MM.1S (cell line): Measurements from ENCODE around the gene BRIP1.

Experiments
- DNase-seq: peaks from one replicate; pipeline ENCODE4 v3.0.0-alpha.2; 2015
- H2AFZ ChIP-seq: fragments of 300-600 bp; sonication (generic); 2 replicates; pipeline ENCODE4 v1.6.0; 2016; ENCODE audit warnings: antibody characterized with exemption, low read length
- H3F3A ChIP-seq: fragments of 300-600 bp; sonication (generic); 2 replicates; pipeline ENCODE4 v1.6.1; 2016; ENCODE audit warnings: mild to moderate bottlenecking, antibody characterized with exemption, low read length, moderate library complexity, mixed read lengths; ENCODE audit not compliant: insufficient read depth
- H3K27ac ChIP-seq: fragments of 300-600 bp; sonication (generic); 2 replicates; pipeline ENCODE4 v1.5.1; 2016; ENCODE audit warnings: mild to moderate bottlenecking, low read length
- H3K27me3 ChIP-seq: fragments of 300-600 bp; sonication (generic); replicated peaks from 2 replicates; pipeline ENCODE4 v1.6.0; 2016; ENCODE audit warnings: low read length; ENCODE audit not compliant: insufficient read depth
- H3K36me3 ChIP-seq: fragments of 300-600 bp; sonication (generic); replicated peaks from 2 replicates; pipeline ENCODE4 v1.6.1; 2016; ENCODE audit warnings: mild to moderate bottlenecking, low read length, mixed read lengths; ENCODE audit not compliant: insufficient read depth
- H3K4me1 ChIP-seq: fragments of 300-600 bp; sonication (generic); 2 replicates; pipeline ENCODE4 v1.6.1; 2016; ENCODE audit warnings: low read length, mixed read lengths
- H3K4me2 ChIP-seq: fragments of 300-600 bp; sonication (generic); 2 replicates; pipeline ENCODE4 v1.6.0; 2016; ENCODE audit warnings: low read depth, low read length
- H3K4me3 ChIP-seq: fragments of 300-600 bp; sonication (generic); 2 replicates; pipeline ENCODE4 v1.5.1; 2016; ENCODE audit warnings: low read length, mixed read lengths
- H3K79me2 ChIP-seq: fragments of 300-600 bp; sonication (generic); 2 replicates; pipeline ENCODE4 v1.6.1; 2016; ENCODE audit warnings: mixed run types, low read length, mixed read lengths
- H3K9ac ChIP-seq: fragments of 300-600 bp; sonication (generic); 2 replicates; pipeline ENCODE4 v1.6.1; 2016; ENCODE audit warnings: low read length, mixed read lengths
- H3K9me2 ChIP-seq: fragments of 300-600 bp; sonication (generic); replicated peaks from 2 replicates; pipeline ENCODE4 v1.6.1; 2016; ENCODE audit warnings: mild to moderate bottlenecking, low read length, mixed read lengths; ENCODE audit not compliant: insufficient read depth
- H3K9me3 ChIP-seq: fragments of 300-600 bp; sonication (generic); replicated peaks from 2 replicates; pipeline ENCODE4 v1.6.1; 2016; ENCODE audit warnings: mild to moderate bottlenecking, low read length, mixed read lengths; ENCODE audit not compliant: insufficient read depth
- H4K20me1 ChIP-seq: fragments of 300-600 bp; sonication (generic); 2 replicates; pipeline ENCODE4 v1.6.1; 2016; ENCODE audit warnings: mild to moderate bottlenecking, low read length, moderate library complexity, mixed read lengths; ENCODE audit not compliant: insufficient read depth
- EZH2 ChIP-seq: fragments of 300-600 bp; sonication (generic); optimal IDR thresholded peaks from 2 replicates; pipeline ENCODE3; 2017; ENCODE audit warnings: low read depth, mild to moderate bottlenecking, antibody characterized with exemption, low read length, mixed read lengths
- EZH2phosphoT487 ChIP-seq: fragments of 300-600 bp; sonication (generic); IDR thresholded peaks from 2 replicates; pipeline ENCODE4 v1.6.1; 2018; ENCODE audit warnings: antibody characterized with exemption, low read length
- TF ChIP-seq, protein P1 (sequence below): fragments of 300-600 bp; sonication (generic); IDR thresholded peaks from 2 replicates; pipeline ENCODE4 v1.5.1; 2016; ENCODE audit warnings: antibody characterized with exemption, low read length, mixed read lengths

The BRIP1 gene

DNA sequence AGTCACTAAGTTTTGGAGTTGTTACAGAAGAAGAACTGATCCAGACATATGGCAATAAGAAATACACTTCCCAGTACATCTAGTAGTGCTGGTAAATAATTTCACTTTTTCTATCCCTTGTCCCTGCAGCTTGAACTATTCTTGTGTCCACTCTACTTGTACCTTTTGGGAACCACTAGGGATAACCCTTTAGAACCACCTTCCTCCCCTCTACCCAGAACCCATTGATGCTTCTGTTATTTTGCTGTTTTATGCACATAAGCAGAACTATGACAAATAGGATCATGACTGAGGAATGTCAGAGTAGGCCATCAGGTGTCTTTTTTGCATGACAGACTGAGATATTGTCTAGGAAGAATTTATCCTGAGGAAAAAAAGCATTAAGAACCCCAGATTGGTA is 125.1 kb downstream of the BRIP1 start:
- Histone ChIP-seq H3K79me2 (no peaks in the 10 kb centered on the region), H3K4me3 (no peak overlapping the region), H3F3A (no peaks in the 10 kb centered on the region), H3K4me1 (no peaks in the 10 kb centered on the region), H2AFZ (no peak overlapping the region), H4K20me1 (no peaks in the 10 kb centered on the region), H3K4me2 (no peak overlapping the region), H3K9me2 (no peaks in the 10 kb centered on the region), H3K36me3 (no peaks in the 10 kb centered on the region; the same call in 1 of the 2 replicates), H3K27ac (no peak overlapping the region), H3K9ac (no peak overlapping the region), H3K9me3 (no peaks in the 10 kb centered on the region), H3K27me3 (no peaks in the 10 kb centered on the region)
- TF ChIP-seq EZH2 (no peak), EZH2phosphoT487 (no peak)
- TF ChIP-seq, protein P1, sequence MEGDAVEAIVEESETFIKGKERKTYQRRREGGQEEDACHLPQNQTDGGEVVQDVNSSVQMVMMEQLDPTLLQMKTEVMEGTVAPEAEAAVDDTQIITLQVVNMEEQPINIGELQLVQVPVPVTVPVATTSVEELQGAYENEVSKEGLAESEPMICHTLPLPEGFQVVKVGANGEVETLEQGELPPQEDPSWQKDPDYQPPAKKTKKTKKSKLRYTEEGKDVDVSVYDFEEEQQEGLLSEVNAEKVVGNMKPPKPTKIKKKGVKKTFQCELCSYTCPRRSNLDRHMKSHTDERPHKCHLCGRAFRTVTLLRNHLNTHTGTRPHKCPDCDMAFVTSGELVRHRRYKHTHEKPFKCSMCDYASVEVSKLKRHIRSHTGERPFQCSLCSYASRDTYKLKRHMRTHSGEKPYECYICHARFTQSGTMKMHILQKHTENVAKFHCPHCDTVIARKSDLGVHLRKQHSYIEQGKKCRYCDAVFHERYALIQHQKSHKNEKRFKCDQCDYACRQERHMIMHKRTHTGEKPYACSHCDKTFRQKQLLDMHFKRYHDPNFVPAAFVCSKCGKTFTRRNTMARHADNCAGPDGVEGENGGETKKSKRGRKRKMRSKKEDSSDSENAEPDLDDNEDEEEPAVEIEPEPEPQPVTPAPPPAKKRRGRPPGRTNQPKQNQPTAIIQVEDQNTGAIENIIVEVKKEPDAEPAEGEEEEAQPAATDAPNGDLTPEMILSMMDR: no peak
- no peak for DNase-seq

DNA sequence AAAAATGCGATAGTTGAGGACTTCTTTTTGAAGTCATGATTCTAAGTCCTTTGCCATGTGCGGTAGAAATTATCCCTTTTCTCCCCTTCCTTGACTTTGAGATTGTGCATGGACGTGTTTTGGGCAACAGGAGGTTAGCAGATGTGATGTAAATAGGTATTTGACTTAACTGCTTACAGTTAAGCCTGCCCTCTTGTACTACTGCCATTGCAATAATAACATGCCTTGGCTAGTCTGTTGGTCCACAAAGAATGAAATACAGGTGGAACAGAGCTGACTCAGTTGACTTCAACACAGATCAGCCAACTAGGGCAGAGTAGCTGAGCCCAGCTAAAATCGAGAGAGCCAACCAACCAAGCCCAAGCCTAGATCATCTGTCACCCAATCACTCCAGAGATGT is 125.5 kb downstream of the BRIP1 start:
- TF ChIP-seq, protein P1: no peak
- TF ChIP-seq EZH2phosphoT487 (no peak), EZH2 (no peak)
- Histone ChIP-seq H3K36me3 (no peaks in the 10 kb centered on the region; the same call in 1 of the 2 replicates), H3K9me2 (no peaks in the 10 kb centered on the region), H3K27me3 (no peaks in the 10 kb centered on the region), H3K27ac (no peak overlapping the region), H3K79me2 (no peaks in the 10 kb centered on the region), H3F3A (no peaks in the 10 kb centered on the region), H3K4me2 (no peak overlapping the region), H4K20me1 (no peaks in the 10 kb centered on the region), H3K4me3 (no peak overlapping the region), H2AFZ (no peak overlapping the region), H3K9me3 (no peaks in the 10 kb centered on the region), H3K9ac (no peak overlapping the region), H3K4me1 (no peaks in the 10 kb centered on the region)
- no peak for DNase-seq

DNA sequence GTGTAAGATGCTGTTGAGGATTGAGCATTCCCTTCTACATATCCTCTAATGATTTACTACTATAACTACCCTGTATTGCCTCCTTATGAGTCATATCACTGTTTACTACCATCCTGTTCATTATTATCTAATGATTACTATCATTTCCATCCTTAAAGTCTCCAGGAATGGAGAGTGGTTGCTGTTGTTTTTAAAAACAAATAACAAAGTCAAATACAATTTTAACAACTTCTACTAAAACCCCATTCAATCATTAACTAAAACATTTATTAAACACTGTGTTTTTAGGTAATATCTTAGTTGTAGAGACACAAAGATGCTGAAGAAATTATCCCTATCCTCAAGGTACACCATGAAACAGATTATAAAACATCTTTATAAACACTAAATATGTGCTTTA is 126.9 kb downstream of the BRIP1 start:
- no peaks in the 10 kb centered on the region; the same call in 1 of the 2 replicates for H3K36me3 ChIP-seq
- no peaks in the 10 kb centered on the region for H3K9me3 ChIP-seq
- TF ChIP-seq EZH2phosphoT487: no peak
- TF ChIP-seq, protein P1: no peak
- no peak overlapping the region for H3K4me2 ChIP-seq
- H2AFZ ChIP-seq: no peak overlapping the region
- no peak overlapping the region for H3K4me3 ChIP-seq
- H3K79me2 ChIP-seq: no peaks in the 10 kb centered on the region
- no peaks in the 10 kb centered on the region for H4K20me1 ChIP-seq
- no peak for DNase-seq
- H3K9ac ChIP-seq: no peak overlapping the region
- no peaks in the 10 kb centered on the region for H3K27me3 ChIP-seq
- H3K27ac ChIP-seq: no peak overlapping the region
- no peaks in the 10 kb centered on the region for H3F3A ChIP-seq
- H3K9me2 ChIP-seq: no peaks in the 10 kb centered on the region
- H3K4me1 ChIP-seq: no peaks in the 10 kb centered on the region
